HG03280 (cell line): ENCODE data around the gene NECTIN1.

Experiments used
- ATAC-seq: cut with Tn5 transposase; IDR thresholded peaks from one replicate; pipeline ENCODE4 v1.9.1; 2021; ENCODE audit warnings: mild to moderate bottlenecking, moderate library complexity; ENCODE audit not compliant: unreplicated experiment

Gene NECTIN1

GRCh38 chr11:119594639-119595249, 134.3 kb downstream of the NECTIN1 start:
- no peak for ATAC-seq

- no peak for ATAC-seq
These were observed 135.7 kb downstream of the NECTIN1 start for GRCh38 chr11:119593346-119593745.

DNA sequence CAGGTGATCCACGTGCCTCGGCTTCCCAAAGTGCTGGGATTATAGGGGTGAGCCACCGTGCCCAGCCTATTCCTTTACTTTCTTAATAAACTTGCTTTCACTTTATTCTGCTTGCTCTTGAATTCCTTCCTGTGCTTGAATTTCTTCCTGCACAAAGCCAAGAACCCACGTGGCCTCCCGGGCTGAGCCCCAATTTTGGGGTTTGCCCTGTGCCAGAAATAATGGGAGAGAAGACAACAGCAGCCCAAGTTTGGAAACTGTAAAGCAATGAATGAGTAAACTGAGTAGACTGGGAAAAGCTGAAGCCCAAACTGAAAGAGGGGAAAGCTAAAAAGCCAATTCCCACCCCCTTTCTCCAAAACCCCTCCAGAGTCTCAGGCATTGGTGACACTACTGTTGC, 136.4 kb downstream of the NECTIN1 start:
- ATAC-seq, result no peak

GRCh38 chr11:119591836-119592310, 137.1 kb downstream of the NECTIN1 start:
- no peak for ATAC-seq

DNA sequence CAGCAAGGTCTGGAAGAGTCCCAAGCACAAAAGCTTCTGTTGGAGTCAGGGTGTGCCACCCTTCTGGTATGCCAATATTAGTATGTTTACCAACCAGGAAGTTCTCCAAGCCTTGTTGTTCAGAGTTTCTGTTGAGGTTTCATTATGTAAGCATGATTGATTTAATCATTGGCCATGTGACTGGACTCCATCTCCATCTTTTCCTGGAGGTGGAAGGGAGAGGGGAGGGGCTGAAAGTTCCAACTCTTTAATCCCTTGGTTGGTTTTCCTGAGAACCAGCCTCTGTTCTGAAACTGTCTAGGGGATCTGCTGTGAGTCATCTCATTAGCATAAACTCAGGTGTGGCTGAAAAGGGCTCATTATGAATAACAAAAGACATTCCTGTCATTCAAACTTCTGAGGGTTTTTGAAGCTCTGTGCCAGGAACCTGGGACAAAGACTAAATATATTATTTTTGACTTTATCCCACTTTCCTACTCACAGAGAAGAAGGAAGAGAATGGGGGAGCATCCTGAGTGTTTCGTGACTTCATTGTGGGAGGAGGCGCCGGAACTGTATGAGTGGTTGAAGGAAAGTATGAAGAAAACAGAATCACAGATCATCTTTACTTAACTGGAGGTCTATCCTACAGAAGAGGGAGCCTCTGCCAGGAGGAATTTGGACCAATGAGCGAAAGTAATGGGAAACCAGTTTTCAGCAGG, 138.2 kb downstream of the NECTIN1 start:
- no peak for ATAC-seq

DNA sequence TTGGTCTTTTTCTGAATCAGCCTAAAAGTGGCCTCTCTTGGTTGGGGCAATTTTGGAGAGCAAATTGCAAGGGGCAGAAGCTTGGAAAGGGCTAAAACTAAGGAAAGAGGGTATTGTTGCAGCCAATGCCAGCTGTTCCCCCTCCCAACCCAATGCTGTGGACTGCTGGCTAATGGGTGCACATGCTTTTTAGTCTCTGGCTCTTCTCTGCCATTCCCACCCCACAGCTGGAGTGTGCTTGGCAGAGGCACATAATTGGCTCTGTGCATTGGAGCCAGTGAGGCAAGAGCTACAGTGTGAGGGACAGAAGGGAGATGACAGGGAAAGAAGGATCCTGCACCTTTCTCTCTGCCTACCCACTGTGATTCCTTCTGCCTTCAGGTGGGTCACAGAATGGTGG, 140.0 kb downstream of the NECTIN1 start:
- ATAC-seq, result no peak
